Epithelial cell of proximal tubule (primary cell): Measurements from ENCODE around the gene MEOX1. TPM values are rescaled to one million over a fixed set of nuclear protein-coding genes. Genes with fewer than 3 reads are reported as not detected.

Experiments used
- DNase-seq: peaks from one replicate; pipeline ENCODE4 v3.0.0-alpha.2; 2011; ENCODE audit warnings: low read depth
- H3K4me3 ChIP-seq: 2 replicates; pipeline ENCODE4 v1.5.1; 2011; ENCODE audit warnings: low read depth, mild to moderate bottlenecking, low read length
- total RNA-seq: library from RNA; depleted of rRNA; stranded (reverse); fragments of >200 nt; gene quantifications from 2 replicates; pipeline ENCODE4 v1.2.3, GENCODE V29; 2015
- TF ChIP-seq, protein P1 (sequence below): conservative IDR thresholded peaks from 2 replicates; pipeline ENCODE4 v1.5.1; 2012; ENCODE audit warnings: low read depth, mild to moderate bottlenecking, low read length

Gene MEOX1
- total RNA-seq, 1 donor from 2014 or later: not detected

DNA sequence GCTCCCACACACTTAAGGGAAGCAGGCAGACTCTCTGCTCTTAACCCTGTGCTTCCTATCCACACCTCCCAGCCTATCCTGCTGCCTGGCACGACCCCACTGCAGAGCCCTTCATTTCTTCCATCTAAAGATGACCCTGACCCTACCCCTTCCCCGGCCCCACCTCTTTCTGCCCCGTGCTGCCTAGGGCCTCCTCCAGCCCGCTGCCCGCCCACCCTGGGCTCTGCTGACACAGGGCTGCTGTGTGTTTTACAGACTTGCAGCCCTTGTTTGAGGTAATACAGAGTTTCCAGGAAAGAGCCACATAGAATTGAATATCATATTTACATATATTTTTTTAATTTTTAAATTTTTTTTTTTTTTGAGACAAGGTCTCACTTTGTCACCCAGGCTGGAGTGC lies 42.0 kb downstream of the MEOX1 start:
- no peak for DNase-seq
- TF ChIP-seq, protein P1, sequence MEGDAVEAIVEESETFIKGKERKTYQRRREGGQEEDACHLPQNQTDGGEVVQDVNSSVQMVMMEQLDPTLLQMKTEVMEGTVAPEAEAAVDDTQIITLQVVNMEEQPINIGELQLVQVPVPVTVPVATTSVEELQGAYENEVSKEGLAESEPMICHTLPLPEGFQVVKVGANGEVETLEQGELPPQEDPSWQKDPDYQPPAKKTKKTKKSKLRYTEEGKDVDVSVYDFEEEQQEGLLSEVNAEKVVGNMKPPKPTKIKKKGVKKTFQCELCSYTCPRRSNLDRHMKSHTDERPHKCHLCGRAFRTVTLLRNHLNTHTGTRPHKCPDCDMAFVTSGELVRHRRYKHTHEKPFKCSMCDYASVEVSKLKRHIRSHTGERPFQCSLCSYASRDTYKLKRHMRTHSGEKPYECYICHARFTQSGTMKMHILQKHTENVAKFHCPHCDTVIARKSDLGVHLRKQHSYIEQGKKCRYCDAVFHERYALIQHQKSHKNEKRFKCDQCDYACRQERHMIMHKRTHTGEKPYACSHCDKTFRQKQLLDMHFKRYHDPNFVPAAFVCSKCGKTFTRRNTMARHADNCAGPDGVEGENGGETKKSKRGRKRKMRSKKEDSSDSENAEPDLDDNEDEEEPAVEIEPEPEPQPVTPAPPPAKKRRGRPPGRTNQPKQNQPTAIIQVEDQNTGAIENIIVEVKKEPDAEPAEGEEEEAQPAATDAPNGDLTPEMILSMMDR: no peak

DNA sequence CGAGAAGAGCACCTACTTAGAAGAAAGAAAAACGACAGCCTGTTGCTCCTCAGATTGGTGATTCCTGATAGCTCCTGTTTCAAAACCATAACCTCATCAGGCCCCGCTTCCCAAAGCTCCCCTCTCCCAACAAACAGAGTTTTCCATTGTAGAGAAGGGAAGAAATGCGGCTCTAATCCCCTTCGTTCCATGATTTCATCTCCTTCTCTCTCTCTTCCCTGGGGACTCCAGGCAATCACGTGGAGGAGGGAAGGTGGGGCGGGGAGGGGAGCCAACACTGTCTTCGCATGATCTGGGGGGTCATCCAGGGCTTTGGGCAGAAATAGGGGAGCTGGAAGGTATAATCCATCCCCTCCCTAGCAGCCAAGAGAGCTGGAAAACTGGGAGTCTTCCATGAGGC lies 43.4 kb downstream of the MEOX1 start:
- no peak overlapping the region for H3K4me3 ChIP-seq
- DNase-seq: no peak
- TF ChIP-seq, protein P1: no peak

More for the DNA sequence above, 42.0 kb downstream of the MEOX1 start:
- H3K4me3 ChIP-seq: no peak overlapping the region

- DNase-seq: no peak
- H3K4me3 ChIP-seq: no peak overlapping the region
- TF ChIP-seq, protein P1: no peak
Observed at GRCh38 chr17:43616852-43617251, 44.9 kb downstream of the MEOX1 start.

DNA sequence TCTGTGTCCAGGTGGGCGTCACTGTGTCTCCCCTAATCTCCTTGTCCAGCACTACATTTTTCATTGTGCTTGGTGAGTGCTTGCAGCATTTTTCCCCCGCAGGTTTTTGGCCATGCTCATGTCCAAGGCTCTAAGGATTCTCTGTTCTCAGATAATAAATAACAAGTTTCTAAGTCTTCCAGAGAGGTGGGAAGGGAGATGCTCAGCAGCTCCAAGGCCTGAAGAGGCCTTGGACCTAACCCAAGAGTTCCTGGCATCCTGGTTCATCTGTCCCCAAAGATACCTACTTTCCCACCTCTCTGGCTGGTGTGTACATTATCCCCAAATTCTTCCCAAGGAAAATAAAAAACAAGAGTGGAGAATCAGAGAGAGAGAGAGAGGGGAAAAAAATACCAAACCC lies 45.3 kb downstream of the MEOX1 start:
- TF ChIP-seq, protein P1: no peak
- DNase-seq: no peak
- H3K4me3 ChIP-seq: no peak overlapping the region

- no peak for DNase-seq
- no peak overlapping the region for H3K4me3 ChIP-seq
- TF ChIP-seq, protein P1: no peak
Observed at GRCh38 chr17:43616029-43616351, 45.7 kb downstream of the MEOX1 start.

GRCh38 chr17:43615330-43616028 lies 46.2 kb downstream of the MEOX1 start:
- no peak overlapping the region for H3K4me3 ChIP-seq
- TF ChIP-seq, protein P1: no peak
- no peak for DNase-seq

- no peak overlapping the region for H3K4me3 ChIP-seq
- TF ChIP-seq, protein P1: no peak
- DNase-seq: no peak
Observed at GRCh38 chr17:43614561-43614960, 47.2 kb downstream of the MEOX1 start.
